H1 (cell line): ENCODE measurements around the gene ADM2.

ENCODE experiments used
- CTCF ChIP-seq, 3 experiments: IDR thresholded peaks; 1 replicate in 2 of 3; 2 replicates in 1 of 3; pipeline versions ENCODE4 v1.5.1 to v1.6.1; 2011; ENCODE audit warnings: low read length in 3 of 3, mild to moderate bottlenecking in 3 of 3, inconsistent platforms in 2 of 3, low read depth in 1 of 3, moderate library complexity in 1 of 3; ENCODE audit not compliant: insufficient read depth in 1 of 3; ENCODE audit errors: control extremely low read depth in 1 of 3
- EP300 ChIP-seq, 2 experiments: IDR thresholded peaks; 1 replicate in 1 of 2; 2 replicates in 1 of 2; pipeline ENCODE4 v1.6.1; 2011 to 2012; ENCODE audit warnings: low read depth in 2 of 2, low read length in 2 of 2, mild to moderate bottlenecking in 2 of 2, borderline replicate concordance in 1 of 2, inconsistent platforms in 1 of 2, moderate library complexity in 1 of 2
- EZH2 ChIP-seq: fragments of 200-600 bp; sonication (generic); IDR thresholded peaks from 2 replicates; pipeline ENCODE4 v1.7.1; 2012; ENCODE audit warnings: low read depth, mild to moderate bottlenecking, moderate library complexity, low read length, inconsistent platforms; ENCODE audit not compliant: severe bottlenecking
- KDM4A ChIP-seq: IDR thresholded peaks from one replicate; pipeline ENCODE4 v1.7.1; 2012; ENCODE audit warnings: low read depth, mild to moderate bottlenecking, moderate library complexity, low read length, inconsistent platforms; ENCODE audit not compliant: severe bottlenecking
- POLR2A ChIP-seq, 2 experiments: IDR thresholded peaks; 1 replicate in 1 of 2; 2 replicates in 1 of 2; pipeline ENCODE4 v1.6.1; 2011; ENCODE audit warnings: low read depth in 2 of 2, low read length in 2 of 2, mild to moderate bottlenecking in 2 of 2; ENCODE audit errors: control extremely low read depth in 1 of 2

GRCh38 chr22:50489363-50490243, 8.3 kb downstream of the ADM2 start:
- TF ChIP-seq KDM4A, result no peak
- TF ChIP-seq EP300 (IDR thresholded peaks at IDR 0.05; ENCODE audit: borderline replicate concordance in 1 of 2, low read depth in 2 of 2, low read length in 2 of 2), result no peak
- TF ChIP-seq EZH2, result no peak
- no peak for TF ChIP-seq POLR2A (IDR thresholded peaks at IDR 0.05; ENCODE audit: control extremely low read depth in 1 of 2, low read depth in 2 of 2, low read length in 2 of 2)
- TF ChIP-seq CTCF (IDR thresholded peaks at IDR 0.05; ENCODE audit: control extremely low read depth in 1 of 3, insufficient read depth in 1 of 3, low read depth in 1 of 3, low read length in 3 of 3), result no peak
